GM23338 (cell line): ENCODE results near the gene DHPS. TPM values are rescaled to one million over a fixed set of nuclear protein-coding genes. Genes with fewer than 3 reads are reported as not detected.

ENCODE experiments used
- ATAC-seq: fragments of 200-7000 bp; cut with Tn5 transposase; 3 replicates; pipeline ENCODE4 v1.9.1; 2020
- DNase-seq: peaks from one replicate; pipeline ENCODE4 v3.0.0-alpha.2; 2015; ENCODE audit warnings: low spot score
- H2AFZ ChIP-seq: fragments of 200-600 bp; sonication (generic); 2 replicates; pipeline ENCODE4 v1.8.0; 2016; ENCODE audit warnings: antibody characterized with exemption, mild to moderate bottlenecking, moderate library complexity
- H3F3A ChIP-seq: fragments of 200-600 bp; sonication (generic); replicated peaks from 2 replicates; pipeline ENCODE4 v1.8.0; 2017; ENCODE audit warnings: antibody characterized with exemption, mixed run types, low read depth
- H3K27ac ChIP-seq: fragments of 200-600 bp; sonication (generic); 2 replicates; pipeline ENCODE4 v1.6.1; 2016; ENCODE audit warnings: low read depth
- H3K27me3 ChIP-seq: fragments of 200-600 bp; sonication (generic); 2 replicates; pipeline ENCODE4 v1.8.0; 2016; ENCODE audit warnings: mild to moderate bottlenecking, mixed run types, moderate library complexity; ENCODE audit not compliant: insufficient read depth
- H3K36me3 ChIP-seq: fragments of 200-600 bp; sonication (generic); 2 replicates; pipeline ENCODE4 v1.8.0; 2016; ENCODE audit warnings: mild to moderate bottlenecking; ENCODE audit not compliant: insufficient read depth
- H3K4me1 ChIP-seq: fragments of 200-600 bp; sonication (generic); 2 replicates; pipeline ENCODE4 v1.8.0; 2016; ENCODE audit warnings: mild to moderate bottlenecking, moderate library complexity; ENCODE audit not compliant: insufficient read depth
- H3K4me2 ChIP-seq: fragments of 200-600 bp; sonication (generic); 2 replicates; pipeline ENCODE4 v1.7.1; 2017; ENCODE audit warnings: mixed run types
- H3K4me3 ChIP-seq: fragments of 200-600 bp; sonication (generic); 2 replicates; pipeline ENCODE4 v1.6.1; 2016; ENCODE audit warnings: mixed run types
- H3K79me2 ChIP-seq: fragments of 200-600 bp; sonication (generic); replicated peaks from 2 replicates; pipeline ENCODE4 v1.8.0; 2017; ENCODE audit warnings: mild to moderate bottlenecking; ENCODE audit not compliant: insufficient read depth
- H3K9me2 ChIP-seq: fragments of 200-600 bp; sonication (generic); 2 replicates; pipeline ENCODE4 v1.8.0; 2017; ENCODE audit not compliant: insufficient read depth
- H4K20me1 ChIP-seq: fragments of 200-600 bp; sonication (generic); replicated peaks from 2 replicates; pipeline ENCODE4 v1.8.0; 2017; ENCODE audit warnings: mild to moderate bottlenecking; ENCODE audit not compliant: insufficient read depth
- H3K27ac Mint-ChIP-seq: 2 replicates; pipeline ENCODE4 v1.8.0; 2020; ENCODE audit warnings: inconsistent platforms, mild to moderate bottlenecking, moderate library complexity, mixed read lengths
- H3K27me3 Mint-ChIP-seq: 3 replicates; pipeline ENCODE4 v1.8.0; 2022; ENCODE audit warnings: low read depth, mild to moderate bottlenecking, moderate library complexity, mixed read lengths, inconsistent platforms; ENCODE audit not compliant: insufficient read depth, poor library complexity
- H3K36me3 Mint-ChIP-seq: 3 replicates; pipeline ENCODE4 v1.8.0; 2021; ENCODE audit warnings: low read depth, mild to moderate bottlenecking, inconsistent platforms, moderate library complexity, mixed read lengths
- H3K4me1 Mint-ChIP-seq: 3 replicates; pipeline ENCODE4 v1.8.0; 2020; ENCODE audit warnings: mild to moderate bottlenecking, inconsistent platforms, mixed read lengths
- H3K4me3 Mint-ChIP-seq: 3 replicates; pipeline ENCODE4 v1.8.0; 2021; ENCODE audit warnings: moderate library complexity, mild to moderate bottlenecking, inconsistent platforms, mixed read lengths
- H3K9me3 Mint-ChIP-seq: 3 replicates; pipeline ENCODE4 v1.8.0; 2020; ENCODE audit warnings: moderate library complexity, mild to moderate bottlenecking, inconsistent platforms, mixed read lengths
- CREB1 ChIP-seq: fragments of 250-450 bp; sonication (Bioruptor Pico); IDR thresholded peaks from 2 replicates; pipeline ENCODE4 v1.5.0; 2020; ENCODE audit warnings: low read depth, mild to moderate bottlenecking, moderate library complexity
- EZH2 ChIP-seq: fragments of 200-600 bp; sonication (generic); IDR thresholded peaks from one replicate; pipeline ENCODE4 v1.8.0; 2017; ENCODE audit warnings: antibody characterized with exemption, mild to moderate bottlenecking, low read depth; ENCODE audit not compliant: unreplicated experiment
- EZH2phosphoT487 ChIP-seq: fragments of 200-600 bp; sonication (generic); IDR thresholded peaks from one replicate; pipeline ENCODE4 v1.8.1; 2018; ENCODE audit warnings: antibody characterized with exemption; ENCODE audit not compliant: unreplicated experiment
- JUNB ChIP-seq: IDR thresholded peaks from one replicate; pipeline ENCODE4 v1.6.1; 2016; ENCODE audit warnings: antibody characterized with exemption; ENCODE audit not compliant: unreplicated experiment
- NANOG ChIP-seq: IDR thresholded peaks from 2 replicates; pipeline ENCODE4 v1.6.1; 2016; ENCODE audit warnings: antibody characterized with exemption, borderline replicate concordance
- POLR2AphosphoS5 ChIP-seq: IDR thresholded peaks from 2 replicates; pipeline ENCODE4 v1.6.1; 2016; ENCODE audit warnings: antibody characterized with exemption, low read depth
- STAT1 ChIP-seq: IDR thresholded peaks from one replicate; pipeline ENCODE4 v1.6.1; 2016; ENCODE audit warnings: antibody characterized with exemption; ENCODE audit not compliant: unreplicated experiment
- ZNF114 ChIP-seq: fragments of 250-450 bp; sonication (Bioruptor Pico); IDR thresholded peaks from 2 replicates; pipeline ENCODE4 v1.5.0; 2020; ENCODE audit warnings: mild to moderate bottlenecking, moderate library complexity
- ZNF331 ChIP-seq: fragments of 250-450 bp; sonication (Bioruptor Pico); IDR thresholded peaks from 2 replicates; pipeline ENCODE4 v1.5.0; 2020; ENCODE audit warnings: low read depth, mild to moderate bottlenecking, moderate library complexity
- polyA plus RNA-seq: library from polyadenylated mRNA; unstranded; fragments of >200 nt; fragmentation: Nextera tagmentation; extraction: Ambion mirVana; gene quantifications from 2 replicates; pipeline ENCODE4 v1.2.1, GENCODE V29; 2016
- total RNA-seq: library from RNA; depleted of rRNA; stranded (reverse); fragments of >200 nt; shearing (Covaris generic); gene quantifications from 2 replicates; pipeline ENCODE4 v1.2.3, GENCODE V29; 2014
- TF ChIP-seq, protein P1 (sequence below): IDR thresholded peaks from one replicate; pipeline ENCODE4 v1.6.1; 2018; ENCODE audit warnings: antibody characterized with exemption; ENCODE audit not compliant: unreplicated experiment
- TF ChIP-seq, protein P2 (sequence below), 2 experiments: fragments of 200-600 bp in 1 of 2; sonication (generic) in 1 of 2; conservative IDR thresholded peaks; 2 replicates each; pipeline versions ENCODE4 v1.5.1 to v1.6.1; 2016 to 2017; ENCODE audit warnings: antibody characterized with exemption in 2 of 2, low read depth in 2 of 2, mild to moderate bottlenecking in 2 of 2, moderate library complexity in 1 of 2

DHPS gene
- total and polyA plus RNA-seq, 2 experiments from 2014 or later, result 85.4 to 126 TPM

DNA sequence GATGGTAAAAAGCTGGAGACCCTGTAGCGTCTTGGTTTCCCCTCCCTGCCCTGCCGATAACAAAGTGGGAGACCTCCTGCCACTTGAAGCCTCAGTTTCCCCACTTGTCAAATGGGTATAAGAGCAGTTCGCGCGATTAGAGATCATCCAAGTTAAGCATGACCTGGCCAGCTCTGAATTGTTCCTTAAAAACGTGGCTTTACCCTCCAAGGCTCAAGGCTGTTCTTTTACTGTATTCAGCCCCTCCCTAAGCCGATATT lies 41.6 kb upstream of the DHPS start (continued):
- TF ChIP-seq, protein P1, sequence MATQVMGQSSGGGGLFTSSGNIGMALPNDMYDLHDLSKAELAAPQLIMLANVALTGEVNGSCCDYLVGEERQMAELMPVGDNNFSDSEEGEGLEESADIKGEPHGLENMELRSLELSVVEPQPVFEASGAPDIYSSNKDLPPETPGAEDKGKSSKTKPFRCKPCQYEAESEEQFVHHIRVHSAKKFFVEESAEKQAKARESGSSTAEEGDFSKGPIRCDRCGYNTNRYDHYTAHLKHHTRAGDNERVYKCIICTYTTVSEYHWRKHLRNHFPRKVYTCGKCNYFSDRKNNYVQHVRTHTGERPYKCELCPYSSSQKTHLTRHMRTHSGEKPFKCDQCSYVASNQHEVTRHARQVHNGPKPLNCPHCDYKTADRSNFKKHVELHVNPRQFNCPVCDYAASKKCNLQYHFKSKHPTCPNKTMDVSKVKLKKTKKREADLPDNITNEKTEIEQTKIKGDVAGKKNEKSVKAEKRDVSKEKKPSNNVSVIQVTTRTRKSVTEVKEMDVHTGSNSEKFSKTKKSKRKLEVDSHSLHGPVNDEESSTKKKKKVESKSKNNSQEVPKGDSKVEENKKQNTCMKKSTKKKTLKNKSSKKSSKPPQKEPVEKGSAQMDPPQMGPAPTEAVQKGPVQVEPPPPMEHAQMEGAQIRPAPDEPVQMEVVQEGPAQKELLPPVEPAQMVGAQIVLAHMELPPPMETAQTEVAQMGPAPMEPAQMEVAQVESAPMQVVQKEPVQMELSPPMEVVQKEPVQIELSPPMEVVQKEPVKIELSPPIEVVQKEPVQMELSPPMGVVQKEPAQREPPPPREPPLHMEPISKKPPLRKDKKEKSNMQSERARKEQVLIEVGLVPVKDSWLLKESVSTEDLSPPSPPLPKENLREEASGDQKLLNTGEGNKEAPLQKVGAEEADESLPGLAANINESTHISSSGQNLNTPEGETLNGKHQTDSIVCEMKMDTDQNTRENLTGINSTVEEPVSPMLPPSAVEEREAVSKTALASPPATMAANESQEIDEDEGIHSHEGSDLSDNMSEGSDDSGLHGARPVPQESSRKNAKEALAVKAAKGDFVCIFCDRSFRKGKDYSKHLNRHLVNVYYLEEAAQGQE, result no peak
- TF ChIP-seq CREB1 (CRISPR knock-in tag), result no peak
- TF ChIP-seq POLR2AphosphoS5, result no peak
- TF ChIP-seq EZH2phosphoT487, result no peak
- no peak for TF ChIP-seq NANOG
- no peak for TF ChIP-seq EZH2

DNA sequence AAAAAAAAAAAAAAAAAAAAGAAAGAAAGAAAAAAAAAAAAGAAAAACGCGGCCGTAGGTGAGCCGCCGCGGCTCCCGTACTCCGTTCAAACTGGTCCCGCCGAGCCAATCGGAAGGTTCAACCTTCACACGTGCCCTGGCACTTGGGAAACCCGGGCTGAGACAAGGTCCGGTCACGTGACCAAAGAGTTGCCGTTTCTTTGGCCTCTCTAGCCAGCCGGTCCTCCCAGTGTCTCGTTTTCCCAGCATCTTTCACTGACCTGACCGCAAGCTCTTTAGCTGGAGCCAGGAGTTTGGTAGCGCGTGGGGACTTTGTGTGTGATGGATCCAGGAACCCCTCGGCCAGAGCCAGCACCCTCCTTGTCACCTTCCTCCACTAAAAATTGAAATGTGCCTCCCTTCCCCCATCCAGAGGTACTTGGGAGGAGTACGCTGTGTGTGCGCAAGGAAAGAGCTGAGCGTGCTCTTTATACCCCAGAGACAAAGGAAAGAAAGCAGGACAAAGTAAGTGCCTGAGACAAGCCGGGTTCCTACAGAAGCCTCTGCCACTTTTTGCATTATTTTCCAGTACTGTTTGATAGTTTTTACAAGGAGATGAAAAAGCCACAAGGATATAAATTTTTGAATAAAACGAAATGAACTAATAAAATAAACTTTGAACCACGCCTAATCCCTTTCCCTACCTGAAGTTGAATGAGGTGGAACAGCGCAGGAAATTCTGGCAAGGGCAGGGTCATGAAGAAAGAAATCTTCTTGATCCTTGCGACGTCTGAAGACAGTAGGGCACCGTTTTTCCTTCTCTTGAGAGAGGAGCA lies 41.1 kb upstream of the DHPS start:
- Histone ChIP-seq H3K4me1 (peaks cover 9% of the 10 kb centered on the region; the same call in 1 of the 2 replicates), H3K9me2 (no peaks in the 10 kb centered on the region), H3K27me3 (no peaks in the 10 kb centered on the region), H2AFZ (no peak overlapping the region), H3K79me2 (peaks cover 62% of the 10 kb centered on the region), H4K20me1 (peaks cover 19% of the 10 kb centered on the region; the same call in 1 of the 2 replicates), H3K4me3 (peak overlapping the region; percentile 80), H3K36me3 (peaks cover 7% of the 10 kb centered on the region; the same call in 1 of the 2 replicates), H3K4me2 (peak overlapping the region; percentile 100), H3K27ac (peak overlapping the region; percentile 96), H3F3A (peaks cover 37% of the 10 kb centered on the region)
- ATAC-seq, result peak; percentile 70
- peak; percentile 100 for DNase-seq
- peaks cover 15% of the 10 kb centered on the region for H3K4me1 Mint-ChIP-seq
- H3K36me3 Mint-ChIP-seq, result peaks cover 36% of the 10 kb centered on the region
- H3K27ac Mint-ChIP-seq, result peak overlapping the region; percentile 95
- peaks cover 27% of the 10 kb centered on the region for H3K27me3 Mint-ChIP-seq
- no peaks in the 10 kb centered on the region for H3K9me3 Mint-ChIP-seq
- H3K4me3 Mint-ChIP-seq, result peak overlapping the region; percentile 91
- no peak for TF ChIP-seq EZH2phosphoT487
- TF ChIP-seq JUNB, result no peak
- no peak for TF ChIP-seq NANOG
- TF ChIP-seq STAT1, result no peak
- TF ChIP-seq ZNF114, result no peak
- TF ChIP-seq POLR2AphosphoS5, result peak; percentile 83
- TF ChIP-seq EZH2, result no peak
- 0 out of 2 replicates have a peak, but pooled peaks have one; percentile 50 for TF ChIP-seq CREB1 (CRISPR knock-in tag)
- TF ChIP-seq, protein P1, result no peak
- TF ChIP-seq, protein P2, sequence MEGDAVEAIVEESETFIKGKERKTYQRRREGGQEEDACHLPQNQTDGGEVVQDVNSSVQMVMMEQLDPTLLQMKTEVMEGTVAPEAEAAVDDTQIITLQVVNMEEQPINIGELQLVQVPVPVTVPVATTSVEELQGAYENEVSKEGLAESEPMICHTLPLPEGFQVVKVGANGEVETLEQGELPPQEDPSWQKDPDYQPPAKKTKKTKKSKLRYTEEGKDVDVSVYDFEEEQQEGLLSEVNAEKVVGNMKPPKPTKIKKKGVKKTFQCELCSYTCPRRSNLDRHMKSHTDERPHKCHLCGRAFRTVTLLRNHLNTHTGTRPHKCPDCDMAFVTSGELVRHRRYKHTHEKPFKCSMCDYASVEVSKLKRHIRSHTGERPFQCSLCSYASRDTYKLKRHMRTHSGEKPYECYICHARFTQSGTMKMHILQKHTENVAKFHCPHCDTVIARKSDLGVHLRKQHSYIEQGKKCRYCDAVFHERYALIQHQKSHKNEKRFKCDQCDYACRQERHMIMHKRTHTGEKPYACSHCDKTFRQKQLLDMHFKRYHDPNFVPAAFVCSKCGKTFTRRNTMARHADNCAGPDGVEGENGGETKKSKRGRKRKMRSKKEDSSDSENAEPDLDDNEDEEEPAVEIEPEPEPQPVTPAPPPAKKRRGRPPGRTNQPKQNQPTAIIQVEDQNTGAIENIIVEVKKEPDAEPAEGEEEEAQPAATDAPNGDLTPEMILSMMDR (conservative IDR thresholded peaks at IDR 0.05; ENCODE audit: low read depth in 2 of 2), result no peak
- TF ChIP-seq ZNF331 (CRISPR knock-in tag), result no peak
